Pons (tissue), 1 donor: ENCODE data around the gene LIN7C.
"Not testable (repeated sequence)": the region's sequence is repeated elsewhere in the genome, so short reads cannot be mapped to it uniquely, and the experiment has no call there.

Experiments
- DNase-seq: peaks from one replicate; pipeline ENCODE4 v3.0.0-alpha.2; 2016; ENCODE audit warnings: low spot score

Gene LIN7C

DNA sequence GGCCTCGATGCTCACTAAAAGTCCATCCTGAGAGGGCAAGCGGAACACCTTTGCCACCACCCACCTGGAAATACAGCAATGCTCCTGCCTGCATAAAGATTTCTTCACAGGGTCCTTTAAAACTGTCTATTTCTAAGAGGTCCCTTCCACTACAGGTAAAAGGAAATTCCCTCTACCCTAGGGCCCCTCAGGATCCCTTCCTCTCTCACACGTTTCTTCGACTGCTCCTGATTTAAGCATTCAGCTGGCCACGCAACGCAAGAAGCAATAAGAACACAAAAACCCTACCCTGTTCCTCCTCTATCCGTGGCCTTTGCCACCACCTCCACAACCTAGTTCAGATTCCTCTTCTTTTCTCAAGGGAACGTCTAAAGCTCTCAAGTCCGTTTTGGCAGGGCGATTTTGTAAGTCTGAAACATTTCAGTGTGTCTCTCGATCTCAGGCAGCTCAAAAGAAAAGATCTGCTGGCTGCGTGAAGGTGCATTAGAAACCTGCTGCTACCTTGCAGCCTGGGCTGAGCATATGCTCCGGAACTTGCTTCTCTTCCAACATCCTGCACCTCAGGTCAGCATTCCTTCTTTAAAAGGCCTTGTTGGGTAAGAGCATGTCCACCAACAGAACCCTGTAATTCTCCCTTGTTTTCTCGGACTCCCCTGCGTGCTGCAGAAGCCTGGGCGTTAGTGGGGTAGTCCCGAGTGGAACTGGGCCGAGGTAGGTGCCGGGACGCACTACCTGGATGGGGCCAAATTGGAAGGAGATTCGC, 35.6 kb downstream of the LIN7C start:
- peak; percentile 31 for DNase-seq

- DNase-seq: no peak
Measured at GRCh38 chr11:27470166-27470565, 36.4 kb downstream of the LIN7C start.

DNA sequence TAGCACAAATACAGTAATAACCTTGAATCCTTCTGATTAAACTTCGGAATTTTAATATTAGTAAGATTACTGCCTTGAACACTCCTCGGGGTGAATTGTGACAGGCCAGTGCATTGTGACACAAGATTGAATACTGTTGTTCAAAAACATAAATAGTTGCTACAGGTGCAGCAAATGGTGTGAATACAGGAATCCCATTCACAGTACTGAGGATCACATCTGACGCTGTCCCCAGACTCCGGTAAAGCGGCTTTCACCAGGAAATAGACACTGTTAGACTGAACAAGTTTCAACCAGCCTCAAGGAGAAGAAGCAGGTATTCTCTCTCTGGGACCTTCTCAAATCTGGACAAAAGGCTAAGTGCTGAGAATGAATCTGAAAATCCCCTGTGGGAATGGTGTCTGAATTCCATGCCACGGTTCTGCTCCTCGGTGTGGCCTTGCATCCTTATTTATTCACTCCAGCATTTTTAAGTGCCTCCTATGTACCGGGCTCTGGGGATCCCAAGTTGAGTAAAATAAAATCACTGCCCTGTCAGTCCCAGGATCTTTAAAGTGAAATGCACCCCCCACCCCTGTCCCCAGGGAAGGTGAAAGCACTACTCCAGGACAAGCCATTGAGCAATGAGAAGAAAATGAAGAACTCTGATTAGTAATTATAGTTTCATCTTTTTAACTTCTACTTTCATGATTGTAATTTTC, 37.4 kb downstream of the LIN7C start:
- DNase-seq: peak; percentile 11

GRCh38 chr11:27468209-27468994, 38.2 kb downstream of the LIN7C start:
- peak; percentile 38 for DNase-seq

- no peak for DNase-seq
Measured at GRCh38 chr11:27467181-27467913, 39.2 kb downstream of the LIN7C start.

DNA sequence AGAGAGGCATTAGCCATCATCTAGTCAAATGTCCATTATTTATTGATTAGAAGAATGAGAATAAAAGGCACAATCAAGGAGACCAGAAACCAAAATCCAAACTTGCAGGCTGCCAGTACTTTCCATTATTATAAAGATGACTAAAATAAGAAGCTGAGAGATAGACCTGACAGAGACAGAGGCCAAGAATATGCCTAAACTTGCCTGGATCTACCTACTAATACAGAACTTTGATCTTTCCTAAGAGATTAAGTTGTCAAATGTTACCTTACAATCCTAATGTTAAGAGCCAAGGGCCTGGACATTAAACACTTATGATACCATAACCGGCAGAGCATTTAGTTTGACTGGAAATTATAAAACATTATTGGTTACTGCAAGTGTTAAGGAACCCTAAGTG, 40.2 kb downstream of the LIN7C start:
- no peak for DNase-seq

DNA sequence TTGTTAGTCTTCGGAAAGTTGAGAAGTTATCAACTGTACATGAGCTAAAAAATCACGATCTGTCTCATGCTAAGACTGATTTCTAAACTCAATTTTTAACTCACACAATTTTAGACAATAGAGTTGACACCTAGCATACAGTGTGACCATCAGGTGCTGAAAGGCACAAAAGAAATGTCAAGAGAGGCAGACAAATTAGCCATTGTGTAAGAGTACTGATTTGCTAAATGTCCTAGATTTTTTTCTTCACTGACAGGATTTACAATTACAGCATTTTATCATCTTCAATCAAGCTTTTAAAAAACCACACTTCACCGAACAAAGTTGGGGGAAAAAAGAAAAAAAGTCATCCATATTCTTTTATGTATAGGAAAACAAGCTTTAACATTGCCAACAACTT, 40.9 kb downstream of the LIN7C start:
- no peak for DNase-seq

- DNase-seq: no peak
Measured at GRCh38 chr11:27464909-27465308, 41.7 kb downstream of the LIN7C start.

DNA sequence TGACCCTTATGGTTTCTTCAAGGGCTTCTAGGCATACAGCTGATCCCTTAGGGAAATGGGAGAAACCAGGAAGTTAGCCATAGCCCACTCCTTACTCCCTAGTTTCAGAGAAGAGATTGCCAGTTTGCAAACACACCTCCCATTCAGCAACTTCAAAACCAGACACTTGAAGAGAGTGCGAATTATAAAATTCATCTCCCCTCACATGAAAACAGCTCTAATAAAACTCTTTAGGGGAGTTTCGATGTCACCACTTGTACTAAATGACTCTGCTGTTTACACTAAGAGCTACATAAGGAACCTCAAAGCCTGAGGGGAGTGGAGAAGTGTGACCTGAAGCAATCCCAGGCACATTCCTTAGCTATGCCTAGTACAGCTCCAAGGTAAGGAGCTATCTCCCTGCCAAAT, 42.3 kb downstream of the LIN7C start:
- DNase-seq: no peak

DNA sequence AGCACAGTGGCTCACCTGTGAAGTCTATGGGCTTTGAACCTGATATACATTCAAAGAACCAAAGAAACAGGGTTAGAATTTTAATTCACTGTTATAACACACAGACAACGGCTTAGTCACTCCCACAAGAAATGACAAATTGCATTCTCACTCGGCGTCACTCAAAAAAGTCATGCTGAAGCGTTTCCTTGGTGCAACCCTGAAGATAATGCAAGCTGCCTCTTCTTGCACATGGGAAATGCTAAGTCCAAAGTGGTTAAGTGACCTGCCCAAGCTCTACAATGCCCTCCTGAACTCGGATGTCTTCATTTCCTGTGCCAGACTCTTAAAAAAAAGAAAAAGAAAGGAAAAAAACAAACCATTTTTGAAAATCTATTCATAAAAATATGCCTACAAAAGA, 44.0 kb downstream of the LIN7C start:
- DNase-seq: no peak

- DNase-seq: no peak
Measured at GRCh38 chr11:27460158-27460978, 46.2 kb downstream of the LIN7C start.

- DNase-seq: no peak
Measured at GRCh38 chr11:27459191-27459590, 47.4 kb downstream of the LIN7C start.

DNA sequence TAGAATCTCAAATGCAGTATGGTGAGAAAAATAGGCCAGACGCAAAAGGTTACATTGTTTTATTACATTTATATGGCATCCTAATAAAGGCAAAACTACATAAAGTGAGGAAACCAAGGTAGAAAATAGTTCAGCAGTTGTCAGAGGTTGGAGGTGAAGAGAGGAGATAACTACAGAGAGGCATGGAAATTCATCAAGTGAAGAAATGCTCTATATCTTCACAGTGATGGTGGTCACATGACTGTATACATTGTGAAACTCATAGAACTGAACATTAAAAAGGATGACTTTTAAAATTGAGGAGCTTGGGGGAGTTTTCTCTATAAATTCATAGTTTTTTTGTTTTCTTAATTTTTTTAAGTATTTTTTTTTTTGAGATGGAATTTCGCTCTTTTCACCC, 48.4 kb downstream of the LIN7C start:
- DNase-seq: no peak

DNA sequence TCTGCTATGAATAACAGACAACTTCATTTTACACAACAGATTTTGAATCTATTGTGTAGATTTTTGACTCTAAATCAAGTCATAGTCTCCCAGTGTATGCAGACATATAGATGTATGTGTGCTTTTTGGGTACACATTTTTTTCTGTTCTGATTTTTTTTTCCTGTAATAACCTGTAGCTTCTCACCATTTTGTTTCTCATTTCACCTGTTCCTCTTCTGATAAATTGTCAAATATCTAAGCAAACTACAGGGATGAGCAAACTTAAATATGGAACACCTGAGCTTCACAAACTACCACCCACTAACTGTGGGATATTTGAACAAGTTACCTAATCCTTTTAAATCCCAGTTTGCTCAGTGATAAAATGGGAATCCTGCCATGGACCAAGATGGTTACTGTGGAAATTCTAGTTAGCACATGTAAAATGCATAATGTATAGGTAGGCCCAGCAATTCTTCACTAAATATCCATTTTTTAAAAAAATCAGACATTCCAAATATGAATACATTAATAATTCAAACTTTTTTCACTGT, 49.7 kb downstream of the LIN7C start:
- no peak for DNase-seq

- DNase-seq: no peak
Measured at GRCh38 chr11:27456140-27456794, 50.3 kb downstream of the LIN7C start.

- no peak for DNase-seq
Measured at GRCh38 chr11:27455667-27456066, 50.9 kb downstream of the LIN7C start.

DNA sequence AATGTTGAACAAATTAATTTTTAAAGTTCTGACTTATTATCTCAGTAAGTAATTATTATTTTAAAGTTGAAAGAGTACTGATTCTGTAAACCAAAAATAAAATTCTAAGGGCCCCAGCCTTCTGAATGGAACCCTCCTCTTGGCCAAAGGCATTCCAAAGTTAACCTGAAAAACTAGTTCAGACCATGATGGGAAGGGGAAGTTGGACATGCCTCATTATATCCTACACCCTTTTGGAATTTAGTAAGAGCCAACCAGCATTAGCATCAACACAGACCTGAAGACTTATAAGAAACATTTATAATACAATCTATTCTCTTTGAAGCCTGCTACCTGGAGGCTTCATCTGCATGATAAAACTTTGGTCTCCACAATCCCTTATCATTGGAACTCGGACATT, 52.9 kb downstream of the LIN7C start:
- no peak for DNase-seq

DNA sequence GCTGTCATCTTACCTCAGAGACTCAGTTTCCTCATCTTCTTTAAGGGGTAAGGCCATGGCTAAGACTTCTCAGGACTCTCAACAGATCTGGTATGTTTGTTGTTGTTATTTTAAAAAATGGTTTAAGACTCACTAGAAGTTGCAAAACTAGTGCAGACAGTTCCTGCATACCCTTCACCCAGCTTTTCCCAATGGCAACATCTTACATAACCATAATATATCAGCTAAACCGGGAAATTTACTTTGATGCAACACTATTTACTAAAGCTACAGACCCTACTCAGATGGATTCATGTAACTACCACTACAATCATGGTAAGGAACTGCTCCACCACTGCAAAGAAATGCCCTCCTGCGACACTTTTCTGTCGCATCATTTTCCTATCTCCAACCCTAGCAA, 54.4 kb downstream of the LIN7C start:
- DNase-seq: no peak

DNA sequence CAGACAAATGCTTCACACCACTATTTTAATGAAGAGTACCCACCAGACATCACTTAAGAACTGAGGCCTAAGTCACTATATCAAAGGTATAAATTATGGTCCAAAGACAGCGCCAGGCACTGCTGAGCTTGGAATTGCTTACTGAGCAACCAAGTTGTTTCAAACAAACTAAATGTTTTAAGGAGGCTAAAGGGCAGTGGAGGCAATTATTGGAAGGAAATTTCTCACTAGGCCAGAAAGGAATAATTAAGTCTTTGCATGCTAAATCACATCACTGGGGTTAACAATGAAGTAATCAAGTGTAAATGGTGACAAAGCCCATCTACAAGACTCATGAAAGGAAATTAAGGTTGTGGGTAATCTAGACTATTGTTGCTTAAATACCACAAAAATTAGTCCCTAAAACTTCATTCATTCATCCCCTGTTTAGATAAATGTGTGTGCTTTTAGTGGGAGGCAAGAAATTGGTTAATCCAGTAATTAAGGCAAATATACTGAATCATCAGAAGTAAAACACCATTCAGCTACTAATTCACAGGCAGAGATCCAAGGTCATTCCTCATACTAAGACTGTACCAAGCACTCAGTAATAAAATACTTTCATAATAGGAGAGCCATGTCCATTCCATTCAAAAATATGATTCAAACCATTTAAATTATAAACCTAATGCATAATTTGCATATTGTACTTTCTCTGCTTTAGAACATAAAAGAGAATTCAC, 55.2 kb downstream of the LIN7C start:
- DNase-seq: no peak

GRCh38 chr11:27448184-27448540, 58.4 kb downstream of the LIN7C start:
- DNase-seq: not testable (repeated sequence)
